Measurements from ENCODE around the gene FOXD1.
"Not testable (repeated sequence)": the region's sequence is repeated elsewhere in the genome, so short reads cannot be mapped to it uniquely, and the experiment has no call there.

FOXD1 gene

DNA sequence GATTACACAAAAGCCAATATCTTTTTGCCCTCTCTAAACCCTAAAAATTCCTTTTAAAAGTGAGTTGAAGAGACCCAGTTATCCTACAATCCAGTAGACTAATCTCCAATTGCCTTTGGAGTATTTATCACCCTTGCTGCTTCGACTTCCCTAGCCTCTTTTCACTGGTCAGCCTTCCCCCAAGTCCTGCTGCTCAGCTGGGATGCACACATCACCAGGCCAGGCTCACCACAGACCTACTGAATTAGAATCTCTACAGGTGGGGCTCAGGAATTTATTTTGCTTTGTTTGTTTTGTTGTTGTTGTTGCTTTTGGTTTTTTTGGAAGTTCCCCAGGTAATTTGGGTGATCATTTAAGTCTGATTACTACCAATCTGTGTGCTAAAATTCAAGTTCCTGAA, 11.6 kb upstream of the FOXD1 start:
- DNase-seq: no peak

DNA sequence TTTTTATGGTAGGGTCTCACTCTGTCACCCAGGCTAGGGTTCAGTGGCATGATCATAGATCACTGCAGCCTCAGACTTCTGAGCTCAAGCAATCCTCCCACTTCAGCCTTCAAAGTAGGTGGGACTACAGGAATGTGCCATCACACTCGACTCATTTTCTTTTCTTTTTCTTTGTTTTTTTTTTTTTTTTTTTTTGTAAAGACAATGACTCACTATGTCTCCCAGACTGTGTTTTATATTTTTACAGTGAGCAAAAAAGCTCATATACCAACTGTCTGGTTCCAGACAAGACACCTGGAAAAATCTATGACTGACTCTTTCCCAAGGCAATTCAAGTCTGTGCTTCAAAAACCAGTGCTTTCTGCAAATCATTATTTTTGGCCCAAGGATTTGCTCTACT, 10.8 kb upstream of the FOXD1 start:
- DNase-seq: no peak

- DNase-seq: not testable (repeated sequence)
These were observed 7.9 kb upstream of the FOXD1 start for GRCh38 chr5:73456462-73456861.

GRCh38 chr5:73454379-73455036, 5.9 kb upstream of the FOXD1 start:
- peak; percentile 19 for DNase-seq

GRCh38 chr5:73452215-73452614, 3.6 kb upstream of the FOXD1 start:
- DNase-seq: no peak

DNA sequence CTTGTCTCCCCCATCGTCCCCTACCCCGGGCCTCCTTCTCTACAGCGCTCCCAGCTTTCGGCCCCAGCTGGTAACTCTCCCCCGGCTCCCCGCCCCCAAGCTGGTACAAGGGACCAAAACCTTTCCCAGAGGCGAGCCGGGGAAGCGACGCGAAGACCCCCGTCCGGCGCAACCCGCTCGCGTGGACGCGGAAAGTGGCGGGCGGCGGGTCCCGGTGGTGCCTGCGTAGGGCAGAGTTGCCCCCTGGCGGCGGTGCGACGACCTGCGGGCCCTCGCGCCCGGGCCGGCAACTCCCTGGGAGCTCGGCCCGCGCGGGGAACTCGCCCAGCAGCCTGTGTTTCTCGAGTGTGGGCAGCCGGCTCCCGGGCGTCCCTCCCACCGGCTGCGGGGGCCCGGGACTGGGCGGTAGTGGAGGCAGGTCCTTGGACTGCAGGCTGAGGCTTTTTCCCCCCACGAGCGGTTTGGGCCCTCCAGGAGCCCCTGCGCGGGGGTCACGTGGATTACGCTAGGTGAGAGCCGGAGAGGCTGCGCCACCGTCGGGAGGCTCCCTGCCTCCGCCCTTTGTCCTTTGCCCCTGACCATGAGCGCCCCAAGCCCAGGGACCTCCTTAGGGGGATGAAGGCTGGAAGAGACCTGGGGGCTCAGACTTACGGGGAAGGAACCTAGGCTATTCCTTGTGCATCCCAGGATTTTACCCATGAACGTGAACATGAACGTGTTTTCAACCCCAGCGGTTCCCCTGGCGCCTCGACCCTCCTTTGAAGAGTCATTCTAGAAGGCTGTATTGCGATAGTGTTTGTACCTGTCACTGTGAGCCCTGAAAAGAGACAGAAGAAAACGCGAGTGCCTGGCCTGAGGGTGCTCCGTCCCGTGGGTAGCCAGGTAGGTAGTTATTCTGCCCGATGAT, 2.9 kb upstream of the FOXD1 start:
- peak; percentile 78 for DNase-seq

DNA sequence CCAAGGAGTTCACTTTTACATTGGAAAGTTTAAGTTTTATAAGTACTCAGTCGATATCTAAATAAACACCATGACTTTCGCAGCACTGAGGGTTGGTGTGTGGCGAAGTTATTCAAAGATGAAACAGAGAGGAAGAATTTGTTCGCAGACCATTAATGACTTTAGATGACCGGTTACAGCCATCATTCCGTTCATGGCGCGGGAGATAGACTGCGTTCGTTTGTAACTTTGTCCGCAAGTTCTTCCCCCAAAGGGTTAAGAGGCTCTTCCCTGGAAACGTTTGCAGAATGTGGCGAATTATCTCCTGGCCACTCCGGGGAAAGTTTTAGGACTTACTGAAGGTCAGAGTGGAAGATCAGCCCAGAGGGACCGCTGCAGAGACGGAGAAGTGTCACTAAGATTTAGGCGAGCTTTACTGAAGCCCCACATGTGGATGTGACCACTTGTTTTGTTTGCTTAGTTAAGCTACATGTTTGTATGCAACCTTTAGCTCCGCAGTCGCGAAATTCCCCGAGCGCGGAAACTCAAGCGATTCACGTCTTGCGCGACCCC, 2.2 kb upstream of the FOXD1 start:
- no peak for DNase-seq

DNA sequence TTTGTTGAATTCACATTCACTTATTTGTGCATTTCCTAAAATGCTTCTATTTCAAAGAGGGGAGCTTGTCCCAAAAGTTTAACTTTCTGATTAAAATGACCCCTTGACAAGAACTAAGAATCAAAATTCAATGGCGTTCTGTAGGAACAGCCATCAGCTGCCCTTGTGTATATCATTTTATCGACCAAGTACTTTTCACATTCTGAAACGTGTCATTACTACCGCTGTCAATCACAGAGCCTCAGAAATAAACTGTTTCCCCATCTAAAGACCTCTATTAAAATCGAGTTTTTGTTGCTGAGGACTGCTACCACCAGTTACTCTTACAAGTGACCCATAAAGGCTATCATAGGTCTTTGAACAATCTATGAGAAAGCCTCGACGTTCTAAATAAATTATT, 1.6 kb upstream of the FOXD1 start:
- no peak for DNase-seq

- peak; percentile 66 for DNase-seq
These were observed 781 bp downstream of the FOXD1 start for GRCh38 chr5:73447530-73448462.

DNA sequence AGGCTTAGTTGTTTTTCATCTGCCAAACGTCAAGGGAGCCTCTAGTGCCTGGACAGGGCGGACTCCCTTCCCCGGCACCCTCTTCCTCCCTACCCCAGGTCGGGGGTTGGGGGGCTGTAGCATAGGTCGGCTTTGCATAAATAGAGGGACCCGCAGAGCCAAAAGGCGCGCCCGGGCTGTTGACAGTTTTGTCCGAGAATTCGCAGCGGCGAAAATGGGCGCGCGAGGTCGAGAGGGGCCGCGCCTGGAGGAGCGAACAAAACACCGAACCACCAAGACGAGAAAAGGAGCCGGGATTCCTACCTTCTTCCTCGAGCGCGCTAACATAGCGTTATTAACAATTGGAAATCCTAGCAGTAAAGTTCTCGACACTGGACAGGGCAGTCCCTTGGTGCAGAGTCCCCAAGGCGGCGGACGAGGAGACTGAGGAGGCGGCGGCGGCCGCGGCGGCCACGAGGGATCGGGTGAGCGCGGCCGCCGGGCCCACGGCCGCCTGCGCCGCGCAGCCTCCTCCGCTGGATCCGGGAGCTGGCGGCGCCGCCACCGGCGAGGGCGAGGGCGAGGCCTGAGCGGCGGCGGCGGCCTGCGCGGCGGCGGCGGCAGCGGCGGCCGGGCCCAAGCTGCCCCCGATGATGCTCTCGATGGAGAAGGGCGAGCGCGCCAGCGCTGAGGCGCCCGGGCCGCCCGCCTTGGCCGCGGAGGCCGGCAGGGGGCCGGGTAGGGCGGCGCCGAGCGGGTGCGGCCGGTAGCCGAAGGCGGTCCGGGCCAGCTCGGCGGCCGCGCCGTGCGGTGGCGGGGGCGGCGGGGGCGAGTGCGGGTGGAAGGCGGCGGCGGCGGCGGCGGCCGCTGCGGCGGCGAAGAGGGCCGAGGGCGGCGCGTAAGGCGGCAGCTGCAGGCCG, 1.7 kb downstream of the FOXD1 start:
- peak; percentile 25 for DNase-seq

DNA sequence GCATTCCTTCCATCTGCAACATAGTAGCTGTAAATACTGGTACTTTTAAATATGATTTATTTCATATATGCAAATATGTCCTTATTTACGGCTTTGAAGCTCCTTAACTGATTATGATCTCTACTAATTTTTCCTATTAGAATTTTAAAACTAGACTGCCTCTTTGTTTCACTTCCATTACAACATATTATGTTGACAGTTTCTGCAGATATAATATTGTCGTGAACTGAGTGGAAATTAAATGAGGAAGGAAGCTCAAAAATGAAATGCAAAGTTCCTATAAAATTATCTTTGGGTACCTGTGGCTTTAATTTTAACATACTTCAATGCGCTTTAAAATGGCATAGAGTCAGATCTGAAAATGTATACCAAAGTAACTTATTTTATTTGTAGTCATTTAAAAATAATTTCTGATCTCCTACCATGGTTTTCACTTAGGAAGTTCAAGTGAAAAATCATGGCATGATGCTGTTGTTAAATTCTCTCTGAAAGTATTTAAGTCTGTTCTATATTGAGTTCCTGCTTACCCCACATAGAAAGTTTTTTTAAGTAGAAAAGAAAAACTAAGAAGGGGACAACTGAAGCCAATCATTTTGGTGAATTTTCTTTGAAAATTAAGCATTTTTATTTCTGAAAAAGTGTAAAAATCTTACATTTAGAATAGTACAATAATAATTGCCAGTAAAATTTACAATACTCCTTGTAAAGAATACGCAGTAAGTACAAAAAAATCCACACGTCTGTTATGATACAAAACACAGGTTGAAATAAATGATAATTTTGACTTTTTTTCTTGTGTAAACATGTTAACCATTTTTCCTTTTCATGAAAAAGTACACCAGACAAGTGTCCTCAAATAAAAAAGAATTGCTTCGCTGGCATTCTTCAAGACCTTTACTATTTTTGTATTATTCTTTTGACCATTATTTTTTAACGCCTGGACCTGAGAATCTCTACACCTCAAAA, 2.6 kb downstream of the FOXD1 start:
- no peak for DNase-seq

- no peak for DNase-seq
These were observed 3.8 kb downstream of the FOXD1 start for GRCh38 chr5:73444499-73445438.

GRCh38 chr5:73443829-73444498, 4.6 kb downstream of the FOXD1 start:
- DNase-seq: no peak

GRCh38 chr5:73442996-73443627, 5.5 kb downstream of the FOXD1 start:
- DNase-seq: no peak

DNA sequence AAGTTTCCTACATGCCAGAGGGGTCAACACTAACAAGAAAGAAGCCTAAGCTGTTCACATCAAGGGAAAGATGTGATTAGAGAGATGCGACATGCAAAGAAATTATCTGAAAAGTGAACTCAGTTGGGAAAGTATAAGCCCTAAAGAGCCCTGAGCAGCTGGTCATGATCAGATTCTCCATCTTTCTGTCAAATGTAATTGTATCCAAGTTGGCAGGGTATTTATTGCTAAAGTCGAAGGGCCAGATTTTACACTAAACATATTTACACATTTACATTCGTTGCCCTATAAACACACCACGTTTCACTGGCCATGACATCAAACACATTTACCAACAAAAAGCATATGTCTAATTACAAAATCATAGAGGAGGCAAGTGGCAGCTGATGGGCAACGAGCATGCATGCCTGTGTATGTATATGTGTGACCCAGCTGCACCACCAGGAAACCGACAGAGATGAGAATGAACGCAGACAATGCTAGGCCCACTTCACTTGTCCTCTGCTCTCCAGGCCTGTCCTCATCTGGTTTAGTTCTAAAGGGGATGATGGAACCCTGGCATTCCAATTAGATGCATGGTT, 6.3 kb downstream of the FOXD1 start:
- DNase-seq: no peak

GRCh38 chr5:73441378-73441777, 7.2 kb downstream of the FOXD1 start:
- DNase-seq: no peak

DNA sequence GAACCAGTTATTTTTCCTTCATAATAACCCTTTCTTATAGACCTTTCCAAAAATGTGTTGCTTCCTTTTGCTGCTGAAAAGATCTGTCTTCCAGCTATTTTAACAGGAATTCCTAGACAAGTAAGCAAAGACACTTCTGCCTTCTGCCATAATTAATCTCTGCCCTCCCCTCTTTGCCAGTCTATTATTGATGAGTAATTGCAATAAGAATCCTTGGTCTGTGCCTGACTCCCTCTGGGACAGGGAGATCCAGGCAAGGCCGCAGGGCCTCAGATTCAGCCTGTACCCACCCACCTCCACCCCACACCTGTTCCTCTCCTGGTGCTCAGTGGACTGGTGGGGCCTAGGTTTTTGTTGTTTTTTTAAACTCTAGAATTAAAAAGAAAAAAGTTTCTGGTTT, 8.3 kb downstream of the FOXD1 start:
- DNase-seq: no peak

Data from activated T-cell treated with anti-CD3 and anti-CD28 coated beads, Interleukin-2, amount 50 U/mL, for 1 hour (primary cell).